Neural cell (in vitro differentiated cells): ENCODE data around the gene CABS1. TPM values are rescaled to one million over a fixed set of nuclear protein-coding genes. Genes with fewer than 3 reads are reported as not detected.

Experiments
- H2AFZ ChIP-seq: fragments of 200-600, 300-800 bp; sonication (generic), shearing (Covaris generic); 2 replicates; pipeline ENCODE4 v1.6.0; 2014; ENCODE audit warnings: low read depth, mild to moderate bottlenecking, antibody characterized with exemption, low read length, moderate library complexity
- H3F3A ChIP-seq: fragments of 200-600 bp; shearing (Covaris generic); 2 replicates; pipeline ENCODE4 v1.6.1; 2016; ENCODE audit warnings: mild to moderate bottlenecking, moderate library complexity, mixed read lengths, antibody characterized with exemption, low read length; ENCODE audit not compliant: insufficient read depth, poor library complexity, severe bottlenecking
- H3K27ac ChIP-seq: fragments of 200-600, 300-800 bp; sonication (generic), shearing (Covaris generic); 2 replicates; pipeline ENCODE4 v1.5.1; 2014; ENCODE audit warnings: mild to moderate bottlenecking, low read length, moderate library complexity
- H3K27me3 ChIP-seq: fragments of 300-800, 200-600 bp; sonication (generic), shearing (Covaris generic); 2 replicates; pipeline ENCODE4 v1.6.0; 2014; ENCODE audit warnings: mild to moderate bottlenecking, low read depth, low read length, moderate library complexity; ENCODE audit not compliant: insufficient read depth
- H3K36me3 ChIP-seq: fragments of 300-800, 200-600 bp; sonication (generic), shearing (Covaris generic); 2 replicates; pipeline ENCODE4 v1.5.1; 2014; ENCODE audit warnings: mild to moderate bottlenecking, antibody characterized with exemption, low read length, moderate library complexity; ENCODE audit not compliant: insufficient read depth
- H3K4me2 ChIP-seq: fragments of 300-800, 200-600 bp; sonication (generic), shearing (Covaris generic); 2 replicates; pipeline ENCODE4 v1.6.0; 2014; ENCODE audit warnings: mild to moderate bottlenecking, low read length
- H3K4me3 ChIP-seq: fragments of 300-800, 200-600 bp; sonication (generic), shearing (Covaris generic); 2 replicates; pipeline ENCODE4 v1.5.1; 2014; ENCODE audit warnings: mild to moderate bottlenecking, low read length, moderate library complexity
- H3K79me2 ChIP-seq: fragments of 200-600 bp; shearing (Covaris generic); replicated peaks from 2 replicates; pipeline ENCODE4 v1.6.0; 2014; ENCODE audit warnings: mild to moderate bottlenecking, low read length, moderate library complexity; ENCODE audit not compliant: insufficient read depth
- H3K9ac ChIP-seq: fragments of 300-800, 200-600 bp; sonication (generic), shearing (Covaris generic); 2 replicates; pipeline ENCODE4 v1.6.1; 2016; ENCODE audit warnings: mild to moderate bottlenecking, low read length, mixed read lengths
- H3K9me2 ChIP-seq: fragments of 200-600 bp; shearing (Covaris generic); 2 replicates; pipeline ENCODE4 v1.6.1; 2016; ENCODE audit warnings: mild to moderate bottlenecking, low read length, mixed read lengths; ENCODE audit not compliant: insufficient read depth
- H3K9me3 ChIP-seq: fragments of 200-600, 300-800 bp; sonication (generic), shearing (Covaris generic); 2 replicates; pipeline ENCODE4 v1.6.1; 2016; ENCODE audit warnings: mild to moderate bottlenecking, mixed run types, low read length, moderate library complexity, mixed read lengths
- H4K20me1 ChIP-seq: fragments of 200-600 bp; shearing (Covaris generic); 2 replicates; pipeline ENCODE4 v1.6.1; 2016; ENCODE audit warnings: mild to moderate bottlenecking, mixed run types; ENCODE audit not compliant: insufficient read depth
- CTCF ChIP-seq: fragments of 450-650 bp; IDR thresholded peaks from 2 replicates; pipeline ENCODE4 v1.5.1; 2014; ENCODE audit warnings: antibody characterized with exemption, mild to moderate bottlenecking, moderate library complexity; ENCODE audit not compliant: poor library complexity, severe bottlenecking
- EP300 ChIP-seq: fragments of 450-650 bp; conservative IDR thresholded peaks from 2 replicates; pipeline ENCODE4 v1.6.1; 2014; ENCODE audit warnings: antibody characterized with exemption, mild to moderate bottlenecking, moderate library complexity; ENCODE audit not compliant: poor library complexity, severe bottlenecking
- EZH2 ChIP-seq: fragments of 200-600, 300-800 bp; shearing (Covaris generic), sonication (generic); IDR thresholded peaks from 2 replicates; pipeline ENCODE4 v1.6.1; 2014; ENCODE audit warnings: antibody characterized with exemption, low read length, borderline replicate concordance, mild to moderate bottlenecking; ENCODE audit not compliant: insufficient read depth, poor library complexity, severe bottlenecking
- MXI1 ChIP-seq: fragments of 450-650 bp; conservative IDR thresholded peaks from 2 replicates; pipeline ENCODE4 v1.6.1; 2014; ENCODE audit warnings: antibody characterized with exemption, mild to moderate bottlenecking; ENCODE audit not compliant: poor library complexity, severe bottlenecking
- POLR2AphosphoS5 ChIP-seq: IDR thresholded peaks from 2 replicates; pipeline ENCODE4 v1.6.1; 2012
- RAD21 ChIP-seq: fragments of 450-650 bp; conservative IDR thresholded peaks from 2 replicates; pipeline ENCODE4 v1.6.1; 2014; ENCODE audit warnings: antibody characterized with exemption, mild to moderate bottlenecking, moderate library complexity
- REST ChIP-seq: IDR thresholded peaks from 2 replicates; pipeline ENCODE4 v1.6.1; 2012; ENCODE audit warnings: borderline replicate concordance
- SMC3 ChIP-seq: fragments of 450-650 bp; conservative IDR thresholded peaks from 2 replicates; pipeline ENCODE4 v1.6.1; 2014; ENCODE audit warnings: antibody characterized with exemption, mild to moderate bottlenecking, moderate library complexity; ENCODE audit not compliant: poor library complexity
- TAF1 ChIP-seq: IDR thresholded peaks from 2 replicates; pipeline ENCODE4 v1.6.1; 2012; ENCODE audit warnings: low read depth
- polyA plus RNA-seq: library from polyadenylated mRNA; depleted of rRNA; stranded (reverse); fragments of >200 nt; gene quantifications from 2 replicates; pipeline ENCODE4 v1.2.3, GENCODE V29; 2014

The CABS1 gene
- polyA plus RNA-seq, 1 donor from 2014 or later = not detected

- TF ChIP-seq POLR2AphosphoS5 = no peak
- no peak for TF ChIP-seq EP300
- TF ChIP-seq SMC3 = no peak
- no peak for TF ChIP-seq TAF1
- TF ChIP-seq RAD21 = no peak
- TF ChIP-seq MXI1 = no peak
- no peak overlapping the region for H3K4me2 ChIP-seq
Observed at GRCh38 chr4:70326052-70326451, 8.7 kb upstream of the CABS1 start.

GRCh38 chr4:70336043-70336442, 1.3 kb downstream of the CABS1 start:
- Histone ChIP-seq H3K4me2 (no peak overlapping the region), H3K27me3 (no peaks in the 10 kb centered on the region), H3K36me3 (no peaks in the 10 kb centered on the region), H3F3A (no peaks in the 10 kb centered on the region), H4K20me1 (no peaks in the 10 kb centered on the region), H3K9ac (no peak overlapping the region), H3K9me3 (no peaks in the 10 kb centered on the region), H2AFZ (no peak overlapping the region), H3K27ac (no peak overlapping the region), H3K9me2 (no peaks in the 10 kb centered on the region), H3K4me3 (no peak overlapping the region), H3K79me2 (no peaks in the 10 kb centered on the region)
- no peak for TF ChIP-seq CTCF

More at GRCh38 chr4:70326052-70326451, 8.7 kb upstream of the CABS1 start:
- H2AFZ ChIP-seq = no peak overlapping the region
- no peaks in the 10 kb centered on the region for H3K9me3 ChIP-seq
- no peaks in the 10 kb centered on the region for H3K36me3 ChIP-seq
- H4K20me1 ChIP-seq = no peaks in the 10 kb centered on the region
- no peaks in the 10 kb centered on the region for H3K27me3 ChIP-seq
- no peak overlapping the region for H3K4me3 ChIP-seq
- H3K27ac ChIP-seq = no peak overlapping the region
- H3K9ac ChIP-seq = no peak overlapping the region
- H3K79me2 ChIP-seq = no peaks in the 10 kb centered on the region
- H3K9me2 ChIP-seq = no peaks in the 10 kb centered on the region
- H3F3A ChIP-seq = no peaks in the 10 kb centered on the region

GRCh38 chr4:70337886-70338420, 3.2 kb downstream of the CABS1 start:
- Histone ChIP-seq H3F3A (no peaks in the 10 kb centered on the region), H3K4me2 (no peak overlapping the region)

More at GRCh38 chr4:70337886-70338420, 3.2 kb downstream of the CABS1 start:
- Histone ChIP-seq H3K9ac (no peak overlapping the region), H3K27me3 (no peaks in the 10 kb centered on the region), H2AFZ (no peak overlapping the region), H3K4me3 (no peak overlapping the region), H3K27ac (no peak overlapping the region), H3K9me2 (no peaks in the 10 kb centered on the region), H3K36me3 (no peaks in the 10 kb centered on the region), H3K9me3 (no peaks in the 10 kb centered on the region), H3K79me2 (no peaks in the 10 kb centered on the region), H4K20me1 (no peaks in the 10 kb centered on the region)
- TF ChIP-seq EZH2 (no peak), EP300 (no peak), RAD21 (no peak), CTCF (no peak), TAF1 (no peak), MXI1 (no peak), SMC3 (no peak), REST (no peak), POLR2AphosphoS5 (no peak)
